GM12865 (cell line): ENCODE results near the gene KLK15.
A peak's percentile ranks its signal among the peaks of the same experiment; 100 is the strongest.

ENCODE experiments used
- DNase-seq: peaks from one replicate; pipeline ENCODE4 v3.0.0; 2010; ENCODE audit warnings: low read depth
- H3K4me3 ChIP-seq: 2 replicates; pipeline ENCODE4 v1.5.1; 2011; ENCODE audit warnings: mild to moderate bottlenecking, low read depth, low read length, control low read depth
- CTCF ChIP-seq: IDR thresholded peaks from 2 replicates; pipeline ENCODE4 v1.5.1; 2011; ENCODE audit warnings: low read length, control low read depth, low read depth, inconsistent platforms; ENCODE audit not compliant: insufficient read depth; ENCODE audit errors: missing control alignments

Gene KLK15

GRCh38 chr19:50833117-50833801, at the start of gene KLK15:
KLK15 (minus strand) TSS chr19:50833574; CDS start chr19:50831492, 2,082 bp downstream.
- no peak for DNase-seq
- TF ChIP-seq CTCF = no peak
- H3K4me3 ChIP-seq = no peak within 1 kb of the TSS

GRCh38 chr19:50882188-50882587, 48.8 kb upstream of the KLK15 start:
- no peak for DNase-seq
- H3K4me3 ChIP-seq = no peak overlapping the region
- TF ChIP-seq CTCF = no peak

GRCh38 chr19:50880241-50880640, 46.9 kb upstream of the KLK15 start:
- no peak for DNase-seq
- TF ChIP-seq CTCF = no peak
- no peak overlapping the region for H3K4me3 ChIP-seq

- DNase-seq = peak; percentile 41
- no peak overlapping the region for H3K4me3 ChIP-seq
- no peak for TF ChIP-seq CTCF
Observed at GRCh38 chr19:50878851-50879250, 45.5 kb upstream of the KLK15 start.

GRCh38 chr19:50877338-50877737, 44.0 kb upstream of the KLK15 start:
- no peak overlapping the region for H3K4me3 ChIP-seq
- TF ChIP-seq CTCF = no peak
- DNase-seq = no peak

- TF ChIP-seq CTCF = no peak
- DNase-seq = no peak
- H3K4me3 ChIP-seq = no peak overlapping the region
Observed at GRCh38 chr19:50876456-50876855, 43.1 kb upstream of the KLK15 start.
